Measurements from ENCODE around the gene NPPC.

DNA sequence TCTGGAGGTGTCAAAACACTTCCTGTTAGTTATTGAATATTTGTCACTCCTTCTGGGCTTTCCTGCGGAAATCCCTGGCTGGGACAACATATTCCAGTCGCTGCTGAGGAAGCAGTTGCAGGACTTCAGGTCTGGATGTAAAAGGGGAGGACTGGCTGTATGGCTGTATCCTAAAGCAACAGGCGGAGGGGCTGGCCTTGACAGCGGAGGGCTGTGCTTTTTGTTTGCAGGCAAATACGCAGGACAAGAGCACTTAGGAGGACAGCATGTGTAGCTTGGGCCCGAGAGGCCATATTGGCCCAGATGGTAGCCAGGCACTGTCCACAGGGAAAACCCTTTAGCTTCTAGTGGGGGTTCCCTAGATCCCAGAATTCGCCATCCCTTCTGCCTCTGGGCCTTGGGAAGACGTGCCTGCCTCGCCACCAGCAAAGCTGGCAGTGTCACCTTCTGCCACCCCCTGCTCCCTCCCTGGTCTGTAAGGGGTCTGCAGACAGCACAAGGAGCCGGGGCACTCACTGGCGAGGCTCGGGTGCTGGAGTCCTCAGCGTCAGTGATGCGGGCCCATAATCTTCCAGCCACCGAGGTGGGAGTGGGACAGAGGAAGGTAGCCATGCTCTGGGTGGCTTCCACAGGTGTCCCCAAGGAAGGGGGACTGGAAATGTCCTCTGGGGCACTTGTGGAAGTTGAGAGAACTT, 6.7 kb downstream of the NPPC start:
- TF ChIP-seq EZH2phosphoT487 (IDR thresholded peaks at IDR 0.05; ENCODE audit: borderline replicate concordance, low read length) = no peak
- TF ChIP-seq, protein P1, sequence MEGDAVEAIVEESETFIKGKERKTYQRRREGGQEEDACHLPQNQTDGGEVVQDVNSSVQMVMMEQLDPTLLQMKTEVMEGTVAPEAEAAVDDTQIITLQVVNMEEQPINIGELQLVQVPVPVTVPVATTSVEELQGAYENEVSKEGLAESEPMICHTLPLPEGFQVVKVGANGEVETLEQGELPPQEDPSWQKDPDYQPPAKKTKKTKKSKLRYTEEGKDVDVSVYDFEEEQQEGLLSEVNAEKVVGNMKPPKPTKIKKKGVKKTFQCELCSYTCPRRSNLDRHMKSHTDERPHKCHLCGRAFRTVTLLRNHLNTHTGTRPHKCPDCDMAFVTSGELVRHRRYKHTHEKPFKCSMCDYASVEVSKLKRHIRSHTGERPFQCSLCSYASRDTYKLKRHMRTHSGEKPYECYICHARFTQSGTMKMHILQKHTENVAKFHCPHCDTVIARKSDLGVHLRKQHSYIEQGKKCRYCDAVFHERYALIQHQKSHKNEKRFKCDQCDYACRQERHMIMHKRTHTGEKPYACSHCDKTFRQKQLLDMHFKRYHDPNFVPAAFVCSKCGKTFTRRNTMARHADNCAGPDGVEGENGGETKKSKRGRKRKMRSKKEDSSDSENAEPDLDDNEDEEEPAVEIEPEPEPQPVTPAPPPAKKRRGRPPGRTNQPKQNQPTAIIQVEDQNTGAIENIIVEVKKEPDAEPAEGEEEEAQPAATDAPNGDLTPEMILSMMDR (conservative IDR thresholded peaks at IDR 0.05; ENCODE audit: low read depth, low read length) = no peak
- no peak for TF ChIP-seq EZH2 (IDR thresholded peaks at IDR 0.05; ENCODE audit: low read length, unreplicated experiment)
